GM19467 (cell line): ENCODE measurements around the gene PKD1.
"Not testable (repeated sequence)": the region's sequence is repeated elsewhere in the genome, so short reads cannot be mapped to it uniquely, and the experiment has no call there.

Source experiments
- ATAC-seq: cut with Tn5 transposase; IDR thresholded peaks from one replicate; pipeline ENCODE4 v1.9.1; 2021; ENCODE audit warnings: mild to moderate bottlenecking, moderate library complexity; ENCODE audit not compliant: unreplicated experiment

Gene PKD1

DNA sequence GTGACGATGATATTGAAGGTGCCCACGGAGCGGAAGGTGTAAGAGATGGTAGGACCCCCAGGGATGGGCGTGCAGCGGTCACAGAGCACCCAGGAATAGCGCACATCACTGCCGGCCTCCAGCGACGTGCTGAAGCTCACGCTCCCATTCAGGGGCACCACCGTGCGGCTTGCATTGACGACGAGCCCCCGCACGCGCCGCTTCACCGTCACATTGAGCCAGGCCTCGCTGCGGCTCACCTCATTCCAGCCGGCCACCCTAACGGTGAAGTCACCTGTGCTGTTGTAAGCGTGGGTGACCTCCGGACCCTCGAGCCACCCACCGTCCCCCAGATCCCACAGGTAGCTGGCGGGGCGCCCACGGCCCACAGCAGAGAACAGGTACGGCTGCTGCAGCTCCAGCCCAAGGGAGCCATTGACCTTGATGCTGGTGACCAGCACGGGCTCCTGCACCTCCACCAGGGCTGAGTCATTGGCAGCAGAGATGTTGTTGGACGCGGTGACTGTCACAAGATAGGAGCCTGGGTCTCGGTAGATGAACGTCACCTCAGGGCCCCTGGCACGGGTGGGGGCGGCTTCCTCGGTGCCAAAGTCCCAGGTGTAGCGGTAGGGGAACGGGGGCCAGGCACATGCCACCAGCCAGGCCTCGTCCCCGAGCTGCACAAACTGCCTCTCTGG, 25.2 kb downstream of the PKD1 start:
- ATAC-seq: not testable (repeated sequence)

DNA sequence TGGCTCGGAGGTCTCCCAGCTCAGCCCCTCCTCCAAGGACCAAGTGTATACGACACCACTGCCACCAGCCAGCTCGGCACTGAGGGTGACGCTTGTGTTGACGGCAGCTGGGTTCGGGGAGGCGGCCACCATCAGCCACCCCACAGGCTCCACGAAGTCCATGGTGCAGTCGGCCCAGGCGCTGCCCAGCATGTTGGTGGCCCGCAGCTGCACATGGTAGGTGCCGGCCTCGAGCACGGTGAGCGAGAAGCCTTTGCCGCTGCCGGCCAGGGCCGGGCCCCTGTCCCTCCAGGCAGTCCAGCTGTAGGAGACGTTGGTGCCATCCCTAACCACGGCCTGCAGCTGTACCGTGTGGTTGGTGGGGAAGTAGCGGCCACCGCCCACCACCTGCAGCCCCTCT, 25.8 kb downstream of the PKD1 start:
- ATAC-seq: not testable (repeated sequence)

DNA sequence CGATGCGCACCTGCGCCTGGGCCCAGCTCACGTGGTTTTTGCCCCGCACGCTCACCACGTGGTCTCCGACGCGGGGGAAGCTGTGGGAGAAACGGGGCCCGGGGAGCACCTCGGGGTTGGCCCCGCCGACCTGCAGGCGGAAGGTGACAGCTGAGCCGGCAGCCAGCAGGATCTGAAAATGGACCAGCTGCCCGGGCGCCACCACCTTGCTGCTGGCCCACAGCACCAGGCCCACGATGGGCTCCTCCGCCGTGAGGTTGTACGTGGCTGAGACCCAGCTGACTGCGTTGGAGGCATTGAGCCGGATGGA, 26.5 kb downstream of the PKD1 start:
- ATAC-seq: not testable (repeated sequence)

DNA sequence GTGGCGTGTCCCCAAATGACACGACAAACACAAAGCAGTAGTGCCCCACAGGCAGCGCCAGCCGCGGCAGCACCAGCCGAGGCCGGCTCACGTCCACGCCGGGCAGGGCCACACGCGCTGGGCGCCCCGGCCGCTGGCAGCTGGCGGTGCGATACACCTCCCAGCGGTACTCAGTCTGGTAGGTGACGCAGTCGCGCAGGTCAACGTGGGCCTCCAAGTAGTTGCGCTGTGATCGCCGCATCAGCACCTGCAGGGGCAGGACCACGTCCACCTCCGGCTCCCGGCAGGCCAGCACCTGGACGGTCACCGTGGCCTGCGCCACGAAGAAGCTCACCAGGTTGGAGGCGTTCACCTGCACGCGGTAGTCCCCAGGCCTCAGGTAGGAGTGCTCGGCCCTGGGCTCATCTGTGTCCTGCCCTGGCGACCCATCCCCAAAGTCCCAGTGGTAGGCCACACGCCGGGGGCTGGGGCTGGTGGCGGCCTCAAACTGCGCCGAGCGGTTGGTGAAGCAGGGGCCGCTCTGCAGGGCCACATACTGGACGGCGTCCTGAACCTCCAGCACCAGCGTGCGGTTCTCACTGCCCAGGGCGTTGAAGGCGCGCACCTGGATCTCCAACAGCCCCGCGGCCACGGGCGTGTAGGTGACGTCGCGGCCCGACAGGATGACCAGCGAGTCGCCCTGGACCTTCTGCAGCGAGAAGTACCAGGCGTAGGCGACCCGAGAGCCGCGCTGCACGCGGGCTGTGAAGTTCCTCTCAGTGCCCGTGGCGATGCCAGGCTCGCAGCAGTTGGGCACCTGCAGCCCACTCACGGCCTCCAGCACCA, 27.0 kb downstream of the PKD1 start:
- not testable (repeated sequence) for ATAC-seq

DNA sequence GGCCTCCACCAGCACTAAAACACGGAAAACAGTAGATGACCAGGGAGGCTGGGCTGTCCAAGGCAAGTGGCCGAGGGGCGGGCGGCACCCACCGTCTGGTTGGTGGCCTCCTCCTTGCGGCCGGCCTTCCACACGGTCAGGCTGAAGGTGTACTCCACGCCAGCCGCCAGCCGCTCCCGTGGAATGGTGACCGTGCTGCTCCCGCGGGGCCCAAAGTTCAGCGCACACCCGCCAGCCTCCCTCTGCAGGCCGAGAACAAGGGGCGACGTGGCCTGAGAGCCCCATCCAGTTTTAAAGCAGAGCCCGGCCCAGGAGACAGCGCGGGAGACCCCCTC, 27.9 kb downstream of the PKD1 start:
- not testable (repeated sequence) for ATAC-seq

DNA sequence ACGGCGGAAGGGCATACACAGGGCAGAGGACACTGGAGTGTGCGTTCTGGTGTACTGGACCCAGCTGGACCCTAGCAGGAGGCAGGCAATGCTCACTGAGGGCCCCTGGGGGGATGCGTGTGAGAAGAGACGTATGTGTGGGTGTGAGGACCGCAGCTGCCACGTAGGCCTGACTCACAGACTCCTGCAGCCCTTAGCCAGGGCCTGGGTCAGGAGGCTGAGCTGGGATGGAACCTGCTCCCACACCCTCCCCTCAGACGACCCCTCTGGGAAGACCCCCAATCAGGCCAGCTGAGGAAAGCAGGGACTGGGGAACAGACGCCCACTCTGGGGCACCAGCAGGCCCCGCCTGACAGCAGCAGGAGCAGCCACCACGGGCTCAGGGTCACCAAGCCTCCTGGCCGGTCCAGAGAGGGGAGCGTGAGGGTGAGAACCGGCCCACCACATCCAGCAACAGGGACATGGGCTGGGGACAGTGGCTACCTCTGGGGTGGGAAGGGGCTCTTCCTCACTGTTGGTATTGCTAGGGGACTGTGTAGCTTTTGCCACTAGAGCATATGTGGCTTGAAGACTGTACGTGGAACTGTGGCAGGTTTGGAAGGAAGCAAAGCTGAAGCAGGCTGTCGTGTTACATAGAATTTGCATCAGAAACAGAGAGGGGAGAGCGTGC, 28.4 kb downstream of the PKD1 start:
- ATAC-seq: not testable (repeated sequence)

DNA sequence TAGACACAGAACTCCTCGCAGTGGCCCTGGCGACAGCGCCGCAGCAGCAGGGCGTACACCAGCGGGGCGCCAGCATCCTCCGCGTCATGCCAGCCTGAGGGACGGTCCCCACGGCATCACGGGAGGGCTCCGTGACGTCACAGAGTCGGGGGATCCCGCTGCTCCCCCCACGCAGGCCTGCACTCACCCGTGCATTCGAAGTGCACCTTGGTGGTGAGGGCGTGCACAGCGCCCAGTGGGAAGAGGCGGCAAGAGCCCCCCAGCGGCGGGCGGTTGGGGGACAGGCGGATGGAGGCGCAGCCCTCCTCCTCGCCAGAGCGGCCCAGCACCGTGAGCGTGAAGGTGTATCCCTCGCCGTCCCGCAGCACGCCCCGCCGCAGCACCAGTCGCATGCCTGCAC, 29.5 kb downstream of the PKD1 start:
- ATAC-seq: not testable (repeated sequence)

DNA sequence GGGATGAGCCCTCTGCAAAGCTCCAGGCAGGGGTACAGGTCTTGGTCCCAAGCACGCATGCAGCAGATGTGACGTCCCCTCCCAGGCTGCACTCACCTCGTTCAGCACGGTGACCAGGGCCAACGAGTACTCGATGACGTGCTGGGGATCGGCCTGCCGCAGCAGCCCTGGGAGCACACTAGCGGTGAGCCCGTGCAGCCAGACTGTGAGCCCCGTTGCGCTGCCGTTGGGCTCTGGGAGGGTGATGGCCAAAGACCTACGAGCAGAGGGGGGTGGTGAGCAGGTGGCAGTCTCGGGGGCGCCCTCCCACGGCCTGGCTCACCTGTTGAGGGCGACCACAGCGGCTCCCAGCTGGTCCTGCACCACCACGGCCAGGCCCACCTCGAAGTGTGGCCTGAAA, 29.9 kb downstream of the PKD1 start:
- ATAC-seq: not testable (repeated sequence)

DNA sequence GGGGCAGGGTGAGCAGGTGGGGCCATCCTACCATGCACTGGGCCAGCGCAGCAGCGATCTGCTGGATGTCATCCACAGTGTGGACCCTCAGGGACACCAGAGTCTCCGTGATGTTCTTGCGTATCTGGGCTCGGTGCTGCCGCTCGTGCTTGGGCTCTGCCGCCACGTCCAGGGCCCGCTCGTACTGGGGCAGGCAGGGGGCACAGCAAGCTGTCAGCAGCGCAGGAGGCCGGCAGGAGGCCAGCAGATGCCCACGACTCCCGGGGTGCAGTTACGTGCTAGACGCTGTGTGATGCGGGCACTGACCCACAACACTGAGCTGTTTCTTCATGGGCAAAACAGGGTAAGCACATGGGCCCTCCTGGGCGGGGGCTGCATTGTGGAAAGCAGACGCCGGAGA, 30.4 kb downstream of the PKD1 start:
- ATAC-seq: not testable (repeated sequence)

DNA sequence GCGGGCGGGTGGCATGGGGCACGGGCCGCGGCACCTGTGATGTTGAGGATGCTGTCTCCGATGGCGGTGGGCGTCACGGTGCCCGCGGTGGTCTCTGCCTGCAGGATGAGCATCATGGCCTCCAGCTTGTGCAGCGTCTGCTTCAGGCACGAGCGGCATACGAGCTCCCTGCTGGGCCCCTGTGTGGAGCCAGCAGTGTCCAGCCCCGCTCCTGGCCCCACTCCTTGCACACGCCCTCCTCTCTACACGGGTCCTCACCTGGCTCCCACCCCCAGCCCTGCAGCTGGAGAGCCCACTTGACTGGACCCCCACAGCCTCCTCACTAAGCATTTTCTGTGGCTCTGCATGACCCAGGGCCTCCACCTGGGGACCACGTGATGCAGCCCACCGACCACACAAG, 31.2 kb downstream of the PKD1 start:
- not testable (repeated sequence) for ATAC-seq

DNA sequence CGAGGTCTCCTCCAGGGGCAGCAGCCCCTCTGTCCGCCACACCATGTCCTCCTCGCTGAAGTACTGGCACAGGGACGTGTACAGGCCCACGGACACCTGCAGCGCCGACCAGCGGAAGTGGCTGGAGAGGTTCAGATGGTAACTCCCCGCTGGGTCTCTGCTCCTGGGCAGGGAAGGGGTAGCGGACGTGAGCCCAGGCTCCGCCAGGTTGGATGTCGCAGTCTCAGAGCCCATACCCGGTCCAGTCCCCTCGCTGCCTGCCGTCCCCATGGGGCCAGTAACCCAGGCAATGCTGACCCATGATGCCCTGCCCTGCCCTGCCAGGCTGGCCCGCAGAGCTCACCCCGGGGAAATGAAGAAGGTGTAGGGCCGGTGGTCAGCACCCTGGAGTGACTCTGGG, 33.2 kb downstream of the PKD1 start:
- no peak for ATAC-seq

DNA sequence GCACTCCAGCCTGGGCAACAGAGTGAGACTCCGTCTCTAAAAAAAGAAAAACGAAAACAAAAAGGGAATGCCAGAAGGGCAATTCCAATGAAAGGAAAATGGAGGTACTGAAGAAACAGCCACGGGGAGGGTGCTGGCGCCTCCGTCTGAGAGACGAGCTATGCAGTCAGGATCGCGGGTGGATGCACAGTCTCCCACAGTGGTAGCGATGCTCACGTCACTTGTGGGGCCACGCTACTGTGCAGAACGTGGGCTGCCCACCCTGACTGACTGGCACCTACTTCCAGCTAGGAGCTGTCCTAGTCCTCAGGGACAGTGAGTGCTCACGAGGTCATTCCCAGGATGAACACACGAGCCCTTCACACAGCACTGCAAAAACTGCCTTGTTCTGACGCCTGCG, 34.1 kb downstream of the PKD1 start:
- not testable (repeated sequence) for ATAC-seq

DNA sequence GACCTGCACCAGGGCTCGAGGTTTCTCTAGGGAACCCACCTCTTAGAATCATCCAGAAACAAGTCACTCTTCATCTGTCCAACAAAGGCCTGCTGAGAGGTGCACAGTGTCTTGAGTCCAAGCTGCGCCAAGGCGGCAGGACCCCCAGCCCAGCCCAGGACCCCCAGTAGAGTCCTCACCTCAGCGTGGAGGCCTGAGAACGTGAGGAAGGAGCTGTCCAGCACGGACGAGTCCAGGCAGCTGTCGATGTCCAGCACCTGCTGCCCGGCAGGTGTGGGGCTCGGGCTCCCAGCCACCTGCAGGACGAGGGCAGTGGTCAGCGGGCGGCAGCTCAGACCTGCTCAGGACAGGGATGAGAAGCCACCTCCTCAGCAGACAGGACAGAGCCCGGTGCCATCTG, 38.0 kb downstream of the PKD1 start:
- ATAC-seq: not testable (repeated sequence)

DNA sequence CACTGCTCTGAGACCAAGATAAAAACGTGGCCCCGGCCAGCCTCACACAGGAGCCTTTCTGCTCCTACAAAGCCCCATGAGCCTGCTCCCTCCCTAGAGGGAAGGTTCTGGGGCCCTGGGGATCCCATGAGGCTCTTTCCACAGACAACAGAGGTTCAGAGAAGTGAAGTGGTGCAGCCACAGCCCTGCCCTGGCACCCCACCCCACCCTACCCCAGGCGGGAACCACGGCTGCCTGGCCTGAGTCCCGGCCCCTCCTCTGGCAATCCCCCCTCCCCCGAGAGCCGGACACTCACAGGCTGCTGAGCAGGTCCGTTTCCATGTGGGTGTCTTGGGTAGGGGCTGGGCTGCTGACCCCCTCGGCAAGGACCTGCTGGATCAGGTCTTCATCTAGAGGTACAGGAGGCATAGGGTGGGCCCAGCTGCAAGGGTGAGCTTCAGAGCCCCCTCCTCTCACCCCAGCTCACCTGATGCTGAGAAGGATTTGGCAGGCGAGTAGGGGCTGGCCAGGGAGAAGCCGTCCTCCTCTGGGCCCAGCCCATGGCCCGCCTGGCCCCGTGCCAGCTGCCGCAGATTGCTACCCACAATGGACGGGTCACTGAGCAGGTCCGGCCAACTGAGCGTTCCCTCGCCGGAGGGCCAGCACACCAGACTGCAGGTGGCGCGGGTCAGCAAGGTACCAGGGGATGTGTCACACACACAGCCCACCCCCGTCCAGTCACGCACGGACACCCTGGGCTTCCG, 38.7 kb downstream of the PKD1 start:
- ATAC-seq: no peak

DNA sequence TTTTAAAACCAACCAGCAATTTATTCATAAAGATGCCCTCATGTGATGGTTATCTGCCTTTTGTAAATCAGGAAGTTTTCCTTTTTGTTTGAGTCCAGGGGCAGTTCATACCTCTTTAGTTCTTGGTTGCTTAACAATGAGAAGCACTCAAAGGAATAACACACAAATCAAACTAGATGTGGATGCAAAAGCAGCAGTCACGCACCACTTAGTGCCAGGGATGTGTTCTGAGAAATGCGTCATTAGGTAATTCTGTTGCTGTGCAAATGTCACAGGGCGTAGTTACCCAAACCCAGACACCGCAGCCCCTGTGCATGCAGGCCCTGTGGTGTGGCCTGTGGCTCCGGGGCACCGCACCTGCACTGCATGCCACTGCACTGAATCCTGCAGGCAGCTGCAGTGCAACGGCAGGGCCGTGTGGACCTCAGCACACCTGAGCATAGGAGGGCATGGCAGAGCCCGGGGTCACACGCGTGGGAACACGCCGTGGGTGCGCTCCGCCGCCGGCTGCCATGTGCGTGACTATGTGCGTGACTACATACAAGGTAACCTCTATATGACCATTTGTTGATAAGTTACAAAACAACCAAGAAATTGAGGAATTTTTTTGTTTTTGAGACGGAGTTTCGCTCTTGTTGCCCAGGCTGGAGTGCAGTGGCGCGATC, 39.6 kb downstream of the PKD1 start:
- ATAC-seq: no peak

DNA sequence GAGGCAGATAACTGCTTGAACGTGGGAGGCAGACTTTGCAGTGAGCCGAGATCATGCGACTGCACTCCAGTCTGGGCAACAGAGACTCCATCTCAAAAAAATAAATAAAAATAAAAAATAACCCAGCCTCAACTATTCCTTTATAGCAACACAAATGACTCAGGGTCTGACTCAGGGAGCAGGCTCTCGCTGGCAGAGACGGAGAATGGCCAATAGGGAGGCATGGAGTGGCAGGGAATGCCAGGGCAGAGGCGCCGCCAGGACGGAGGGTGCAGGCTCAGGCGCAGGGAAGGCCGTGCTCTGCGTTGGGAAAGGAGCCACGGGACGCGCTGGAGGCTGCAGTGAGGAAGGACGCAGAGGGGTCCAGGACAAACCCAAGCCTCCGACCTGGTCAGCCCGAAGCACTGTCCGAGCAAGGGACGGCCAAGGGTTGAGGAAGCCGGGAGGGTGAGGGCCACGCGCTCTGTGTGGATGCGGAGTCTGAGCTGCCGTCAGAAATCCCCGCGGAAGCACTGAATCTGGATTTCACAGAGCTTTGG, 40.3 kb downstream of the PKD1 start:
- ATAC-seq: no peak

DNA sequence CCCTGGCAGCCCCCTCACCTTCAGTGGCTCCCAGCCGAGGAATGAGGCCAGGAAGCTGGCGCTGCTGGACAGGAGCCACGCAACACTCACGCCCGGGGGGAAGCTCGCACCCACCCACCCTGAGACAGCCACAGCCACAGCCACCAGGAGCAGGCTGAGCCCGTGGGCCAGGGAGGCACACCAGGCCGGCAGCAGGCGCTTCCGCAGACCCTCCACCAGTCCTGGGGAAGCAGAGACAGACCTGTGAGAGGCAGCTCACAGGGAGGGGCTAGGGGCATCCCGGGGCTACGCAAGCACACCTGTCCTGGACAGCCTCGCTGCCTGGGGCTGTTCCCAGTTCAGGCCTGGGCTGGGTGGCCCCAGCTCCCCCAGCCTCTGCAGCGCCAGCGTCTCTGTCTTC, 41.9 kb downstream of the PKD1 start:
- no peak for ATAC-seq

DNA sequence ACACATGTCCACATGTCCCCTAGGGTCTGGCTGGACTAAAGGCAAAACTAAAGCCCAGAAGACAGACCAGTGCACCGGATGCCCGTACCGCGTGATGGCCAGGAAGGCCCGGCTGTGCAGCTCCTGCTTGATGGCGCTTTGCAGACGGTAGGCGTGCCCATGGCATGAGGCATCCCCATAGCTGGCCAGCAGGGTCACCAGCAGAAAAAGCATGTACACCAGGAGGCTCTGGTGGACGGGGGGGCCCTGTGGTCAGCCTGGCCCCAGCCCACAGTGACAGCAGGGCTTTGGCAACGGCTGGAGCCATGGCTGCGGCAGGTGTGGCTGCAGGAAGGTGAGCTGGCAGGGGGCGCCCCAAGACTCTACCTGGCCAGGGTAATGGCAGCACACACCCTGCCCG, 42.8 kb downstream of the PKD1 start:
- ATAC-seq: no peak

DNA sequence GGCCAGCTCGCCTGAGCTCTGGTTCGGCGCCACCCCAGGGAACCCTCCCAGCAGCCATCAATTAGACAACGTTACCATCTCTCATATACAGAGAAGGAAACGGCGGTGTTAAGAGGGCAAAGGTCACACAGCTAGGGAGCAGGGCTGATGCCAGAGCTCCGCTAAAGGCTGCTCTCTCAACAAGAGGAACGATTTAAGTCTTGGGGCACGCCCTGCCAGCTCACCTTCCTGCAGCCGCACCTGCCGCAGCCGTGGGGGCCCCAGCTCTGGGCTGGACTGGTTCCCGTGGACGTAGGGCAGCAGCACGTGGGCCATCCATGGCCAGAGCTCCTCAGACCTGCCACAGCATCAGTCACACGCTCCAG, 43.5 kb downstream of the PKD1 start:
- no peak for ATAC-seq

DNA sequence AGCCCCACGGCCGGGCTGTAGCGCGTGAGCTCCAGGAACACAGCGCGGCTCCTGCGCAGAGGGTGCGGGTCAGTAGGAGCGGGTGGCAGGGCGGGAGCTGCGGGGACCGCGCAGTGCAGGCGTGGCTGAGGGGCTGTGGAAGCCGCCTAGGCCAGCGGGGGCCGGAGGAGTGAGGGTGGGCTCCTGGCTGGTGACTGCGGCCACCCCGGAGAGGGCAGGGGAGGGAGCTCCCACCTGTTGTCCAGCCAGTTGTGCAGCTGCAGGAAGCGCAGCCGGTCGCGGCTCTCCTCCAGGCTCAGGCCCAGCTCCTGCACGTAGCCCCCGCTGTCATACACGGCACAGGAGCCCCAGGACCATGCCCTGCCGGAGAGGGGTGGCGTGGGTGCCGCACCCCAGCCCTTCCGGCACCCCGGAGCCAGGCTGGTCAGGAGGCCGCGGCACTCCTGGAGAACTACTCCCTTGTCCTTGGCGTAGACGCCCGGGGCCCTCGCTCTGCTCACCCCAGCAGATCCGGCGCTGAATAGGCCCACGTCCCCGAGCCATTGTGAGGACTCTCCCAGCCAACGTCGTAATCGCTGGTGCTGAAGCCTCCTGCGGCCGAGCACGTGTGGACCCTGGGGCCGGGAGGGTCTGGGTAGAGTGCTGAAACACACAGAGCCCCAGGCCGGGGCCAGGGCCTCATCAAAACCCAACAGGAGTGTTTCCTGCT, 44.0 kb downstream of the PKD1 start:
- ATAC-seq: no peak
